ENCODE data around the gene CAT.

Gene CAT

DNA sequence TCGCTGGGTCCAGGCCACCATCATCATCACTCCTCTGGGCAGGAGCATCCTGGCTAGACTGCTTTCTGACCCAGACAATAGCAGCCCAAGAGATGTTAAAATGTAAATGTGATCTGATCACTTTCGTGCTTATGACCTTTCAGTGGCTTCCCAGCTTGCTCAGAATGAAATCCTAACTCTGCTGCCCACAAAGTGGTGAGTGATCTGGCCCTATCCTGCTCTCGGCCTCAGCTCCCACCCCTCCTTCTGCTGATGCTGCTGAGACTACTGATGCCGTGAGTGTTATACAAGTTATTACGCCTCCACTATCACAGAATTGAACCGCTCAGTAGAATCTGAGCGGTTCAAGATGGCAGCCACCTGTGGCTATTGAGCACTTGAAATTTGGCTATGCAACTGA, 48.7 kb downstream of the CAT start:
- Mint-ChIP-seq H3K27ac (no peak overlapping the region), H3K4me3 (no peak overlapping the region), H3K4me1 (no peaks in the 10 kb centered on the region), H3K27me3 (no peaks in the 10 kb centered on the region), H3K36me3 (no peaks in the 10 kb centered on the region), H3K9me3 (no peaks in the 10 kb centered on the region)
- CTCF ChIA-PET: no interaction called here
- no peak for DNase-seq

DNA sequence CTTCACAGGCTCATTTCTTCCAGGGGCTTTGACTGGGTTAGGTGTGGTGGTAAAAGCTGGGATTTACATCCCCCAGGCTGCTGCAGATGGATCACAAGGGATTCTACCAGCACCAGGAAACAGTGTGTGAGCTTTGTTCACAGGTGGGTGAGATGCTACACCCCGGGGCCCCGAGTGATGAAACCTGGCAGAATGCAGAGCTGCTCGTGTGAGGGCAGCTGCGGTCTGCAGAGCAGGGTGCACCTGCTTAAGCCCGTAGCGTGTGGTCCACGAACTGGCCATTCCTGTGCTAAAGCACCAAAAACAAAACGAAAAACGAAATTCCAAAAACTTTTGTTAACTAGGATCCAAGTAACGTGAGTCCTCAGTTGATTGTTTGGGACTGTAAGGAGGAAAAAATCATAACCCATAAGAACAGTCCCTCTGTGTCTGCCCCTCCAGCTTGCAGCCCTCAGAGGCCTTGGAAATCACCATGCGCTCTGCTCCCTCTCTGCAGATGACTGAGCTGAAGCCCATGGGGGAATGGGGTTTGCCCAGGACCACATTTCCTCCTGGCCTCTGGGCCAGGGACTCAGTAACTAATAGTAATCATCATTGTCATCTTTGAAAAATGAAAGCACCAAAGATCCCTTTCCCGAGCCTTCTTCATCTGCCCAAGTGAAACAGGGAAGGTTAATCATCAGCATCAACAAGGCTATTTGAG, 50.3 kb downstream of the CAT start:
- no peak for DNase-seq
- Mint-ChIP-seq H3K4me3 (no peak overlapping the region), H3K9me3 (no peaks in the 10 kb centered on the region), H3K36me3 (no peaks in the 10 kb centered on the region), H3K4me1 (no peaks in the 10 kb centered on the region), H3K27ac (no peak overlapping the region), H3K27me3 (peaks cover 4% of the 10 kb centered on the region)
- CTCF ChIA-PET: interaction anchor here (0.6 to 0.8 kb wide), 2 partner anchors 123 to 134 kb away, joined by 3 read pairs; no protein-coding TSS in a partner anchor

DNA sequence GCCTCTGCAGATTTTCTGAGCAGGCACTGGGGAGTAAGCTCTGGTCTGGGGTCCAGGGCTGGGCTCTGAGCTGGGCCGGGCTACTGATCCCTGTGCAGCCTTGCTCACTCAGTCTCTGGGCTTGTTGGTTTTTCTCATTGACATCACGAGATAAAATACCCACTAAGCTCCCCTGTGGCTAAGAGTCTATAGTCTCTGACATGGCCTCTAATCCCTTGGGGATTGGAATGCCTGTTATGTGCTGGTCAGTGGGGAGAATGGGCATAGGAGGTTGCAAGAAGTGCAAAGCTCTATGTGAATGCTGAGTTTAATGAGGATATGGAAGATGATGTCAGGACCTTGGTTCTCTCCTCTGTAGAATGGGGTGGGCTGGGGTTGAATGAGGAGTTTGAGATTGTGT, 51.6 kb downstream of the CAT start:
- no peaks in the 10 kb centered on the region for H3K36me3 Mint-ChIP-seq
- no peaks in the 10 kb centered on the region for H3K4me1 Mint-ChIP-seq
- CTCF ChIA-PET: no interaction called here
- peaks cover 7% of the 10 kb centered on the region for H3K27me3 Mint-ChIP-seq
- no peak for DNase-seq
- H3K27ac Mint-ChIP-seq: no peak overlapping the region
- no peak overlapping the region for H3K4me3 Mint-ChIP-seq
- no peaks in the 10 kb centered on the region for H3K9me3 Mint-ChIP-seq

DNA sequence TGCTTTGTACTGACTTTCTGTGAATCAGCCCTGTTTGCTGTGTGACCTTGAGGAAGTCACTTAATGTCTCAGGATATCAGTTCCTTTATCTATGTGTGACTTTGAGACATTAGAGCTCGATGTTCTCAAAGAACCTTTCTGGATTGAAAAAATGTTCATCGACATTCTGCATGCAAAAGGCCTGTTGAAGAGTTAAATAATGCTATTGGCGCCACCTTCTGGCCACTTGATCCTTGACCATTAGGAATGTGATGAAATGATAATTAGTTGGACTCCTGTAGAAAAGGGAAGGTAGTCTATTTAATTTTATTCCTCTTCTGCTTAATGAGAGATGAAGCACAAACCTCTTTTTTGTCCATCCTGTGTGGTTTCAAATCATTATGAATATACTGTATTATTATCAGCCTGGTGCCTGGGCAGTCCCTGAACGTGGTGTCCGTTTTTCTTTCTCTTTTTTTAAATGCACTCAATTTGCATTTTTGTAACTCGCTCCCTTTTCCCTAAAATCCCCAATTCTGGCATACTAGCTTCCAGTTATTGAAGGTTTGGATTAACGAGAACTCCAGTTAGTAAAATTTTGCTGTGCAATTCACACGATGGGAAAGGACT, 54.2 kb downstream of the CAT start:
- Mint-ChIP-seq H3K27me3 (peaks cover 11% of the 10 kb centered on the region), H3K27ac (no peak overlapping the region), H3K4me3 (no peak overlapping the region), H3K4me1 (no peaks in the 10 kb centered on the region), H3K9me3 (no peaks in the 10 kb centered on the region), H3K36me3 (no peaks in the 10 kb centered on the region)
- DNase-seq: peak; percentile 54
- CTCF ChIA-PET: interaction anchor here (0.6 to 2.0 kb wide), 13 partner anchors 11 to 685 kb away, joined by 3 to 16 read pairs (median 4); partner anchors contain the start of gene ELF5

DNA sequence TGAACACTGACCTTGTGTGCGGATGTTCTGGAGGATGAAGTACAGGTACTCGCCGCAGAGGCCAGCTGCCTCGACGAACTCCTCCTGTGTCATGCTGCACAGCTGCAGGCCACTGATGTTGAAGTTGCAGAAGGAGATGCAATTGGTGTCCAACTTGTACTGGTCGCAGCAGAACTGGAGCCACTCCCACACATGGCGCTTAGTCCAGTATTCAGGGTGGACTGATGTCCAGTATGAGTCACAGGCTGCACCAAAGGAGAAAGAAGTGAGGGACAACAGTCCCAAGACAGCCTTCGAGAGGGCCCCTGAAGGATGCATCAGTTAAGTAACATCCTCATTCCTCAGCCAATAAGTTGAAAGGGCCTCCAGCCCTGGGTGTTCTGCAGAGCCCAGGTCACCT, 54.7 kb downstream of the CAT start:
- Mint-ChIP-seq H3K36me3 (no peaks in the 10 kb centered on the region), H3K27me3 (peaks cover 11% of the 10 kb centered on the region), H3K4me1 (no peaks in the 10 kb centered on the region), H3K4me3 (no peak overlapping the region), H3K9me3 (no peaks in the 10 kb centered on the region), H3K27ac (no peak overlapping the region)
- CTCF ChIA-PET: interaction anchor here (1.1 to 2.0 kb wide), 5 partner anchors 19 to 505 kb away, joined by 3 to 8 read pairs (median 4); partner anchors contain the start of gene ELF5
- no peak for DNase-seq

DNA sequence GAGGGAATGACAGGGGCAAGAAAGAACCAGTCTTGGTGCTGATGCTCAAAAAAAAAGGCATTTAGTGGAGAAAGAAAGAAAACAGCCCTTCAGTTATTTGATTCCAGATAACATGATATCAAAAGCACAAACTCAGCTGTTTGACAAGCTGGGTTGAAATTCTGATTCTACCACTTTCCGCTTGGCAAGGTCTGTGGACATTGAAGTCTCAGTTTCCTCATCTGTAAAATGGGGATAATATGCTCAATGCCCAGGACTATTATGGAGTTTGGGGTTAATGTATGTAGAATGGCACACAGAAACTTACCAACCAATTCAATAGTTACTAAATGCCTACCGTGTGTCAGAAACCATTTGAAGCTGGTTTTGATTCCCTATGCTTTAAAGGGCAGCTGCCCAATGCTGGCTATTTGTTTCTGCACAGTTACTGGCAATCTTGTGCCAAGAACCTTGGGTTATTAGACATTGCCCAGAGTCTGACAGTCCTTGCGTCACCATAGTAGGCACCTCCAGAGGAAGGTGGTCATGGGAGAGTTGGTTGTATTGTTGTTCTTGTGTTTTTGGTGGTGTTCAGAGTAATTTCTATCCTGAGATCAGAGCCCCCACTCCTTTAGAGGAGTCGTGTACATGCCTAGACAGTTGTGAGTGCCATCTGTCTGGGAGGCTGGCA, 55.3 kb downstream of the CAT start:
- Mint-ChIP-seq H3K27ac (no peak overlapping the region), H3K4me3 (no peak overlapping the region), H3K36me3 (no peaks in the 10 kb centered on the region), H3K27me3 (peaks cover 11% of the 10 kb centered on the region), H3K9me3 (no peaks in the 10 kb centered on the region), H3K4me1 (no peaks in the 10 kb centered on the region)
- CTCF ChIA-PET: interaction anchor here (0.6 to 1.6 kb wide), 4 partner anchors 20 to 686 kb away, joined by 3 to 4 read pairs (median 4); no protein-coding TSS in a partner anchor
- no peak for DNase-seq

DNA sequence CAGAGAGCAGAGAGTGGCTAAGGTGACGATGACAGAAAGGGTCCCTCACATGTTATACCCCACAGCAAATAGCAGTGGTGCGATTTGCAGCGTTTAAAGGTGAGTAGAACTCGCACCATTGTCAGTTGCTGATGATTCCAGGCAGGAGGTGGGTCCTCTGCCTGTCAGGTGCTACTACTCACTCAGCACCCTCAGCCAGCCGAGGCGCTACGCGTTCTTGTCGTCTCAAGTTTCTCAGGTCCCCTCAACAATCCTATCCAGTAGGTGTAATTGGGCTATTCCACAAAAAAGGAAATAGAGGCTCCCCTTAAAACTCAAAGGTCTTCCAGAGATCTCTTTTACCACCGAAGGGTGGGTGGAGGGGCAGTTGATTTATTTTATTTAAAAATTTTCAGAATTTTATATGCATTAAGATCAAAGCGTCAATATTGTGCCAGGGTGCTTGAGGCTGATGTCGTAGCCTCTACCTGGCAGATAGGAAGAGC, 56.5 kb downstream of the CAT start:
- no peak overlapping the region for H3K27ac Mint-ChIP-seq

DNA sequence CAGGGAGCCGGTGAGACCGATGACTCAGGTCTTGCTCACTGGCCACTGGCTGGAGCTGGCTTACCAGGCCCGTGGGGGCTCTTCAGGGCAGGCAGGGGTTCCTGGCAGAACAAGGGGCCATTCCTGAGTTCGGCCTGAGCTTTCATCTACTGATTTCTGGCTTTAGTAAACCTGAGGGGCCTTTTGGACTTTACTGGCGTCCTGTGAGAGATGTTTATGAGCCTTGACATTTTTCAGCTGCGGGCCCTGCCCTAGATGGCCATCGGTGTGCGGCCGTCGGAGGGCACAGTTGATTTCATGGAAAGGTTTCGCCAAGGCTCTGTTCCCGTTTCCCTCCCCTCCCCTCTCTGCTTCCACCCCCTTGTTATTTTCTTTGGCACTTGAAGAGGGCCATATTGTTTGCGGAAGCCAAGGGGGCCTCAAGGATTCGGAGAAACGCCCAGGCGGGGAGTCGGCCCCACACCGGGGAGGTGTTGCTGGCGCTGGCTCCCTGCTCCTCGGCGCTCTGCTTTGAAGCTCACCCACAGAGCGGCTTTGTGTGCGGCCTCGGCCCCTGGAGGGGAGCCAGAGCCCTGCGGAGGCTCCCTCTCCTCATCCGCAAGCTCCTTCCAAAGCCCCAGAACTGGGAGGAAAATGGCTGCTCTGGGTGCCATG, 57.1 kb downstream of the CAT start:
- CTCF ChIA-PET: no interaction called here
- no peak overlapping the region for H3K4me3 Mint-ChIP-seq

More for the DNA sequence above, 56.5 kb downstream of the CAT start:
- Mint-ChIP-seq H3K4me1 (no peaks in the 10 kb centered on the region), H3K27me3 (peaks cover 13% of the 10 kb centered on the region), H3K4me3 (no peak overlapping the region), H3K9me3 (no peaks in the 10 kb centered on the region), H3K36me3 (no peaks in the 10 kb centered on the region)
- CTCF ChIA-PET: no interaction called here
- no peak for DNase-seq

DNA sequence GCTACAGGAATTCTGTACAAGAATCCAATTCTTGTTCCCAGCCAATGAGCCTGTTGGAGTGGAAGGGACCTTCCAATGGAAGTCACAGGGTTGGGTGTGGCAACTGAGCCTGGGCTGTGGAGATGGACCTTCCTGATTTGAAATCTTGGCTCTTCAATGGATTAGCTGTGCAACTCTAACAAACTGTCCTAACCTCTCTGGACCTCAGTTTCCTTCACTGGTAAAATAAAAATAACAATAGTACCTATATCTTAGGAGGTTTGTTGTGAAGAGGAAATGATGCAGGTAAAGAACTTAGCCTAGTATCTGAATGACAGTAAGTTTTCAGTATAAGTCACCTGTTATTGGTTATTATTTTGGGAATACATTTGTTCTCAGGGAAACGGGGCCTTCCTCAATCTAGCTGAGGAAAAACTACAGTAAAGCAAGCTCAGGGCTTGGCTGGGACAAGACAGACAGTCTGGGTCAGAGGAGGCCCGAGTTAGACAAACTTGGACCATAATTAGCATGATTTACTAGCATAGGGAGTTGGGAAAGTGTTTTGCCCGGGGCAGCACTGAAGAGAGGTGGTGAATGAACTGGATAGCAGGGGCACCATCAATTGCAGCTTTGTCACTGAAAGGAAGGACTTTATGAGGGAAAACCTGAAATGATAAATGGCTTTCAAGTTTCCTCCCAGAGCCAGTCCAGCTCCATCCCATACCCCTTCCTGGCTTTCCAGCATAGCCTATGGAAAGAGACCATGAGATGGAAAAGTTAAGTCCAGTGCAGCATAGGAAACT, 61.2 kb downstream of the CAT start:
- Mint-ChIP-seq H3K4me1 (no peaks in the 10 kb centered on the region), H3K27ac (no peak overlapping the region), H3K27me3 (peaks cover 21% of the 10 kb centered on the region), H3K4me3 (no peak overlapping the region), H3K36me3 (no peaks in the 10 kb centered on the region), H3K9me3 (no peaks in the 10 kb centered on the region)
- CTCF ChIA-PET: no interaction called here
- DNase-seq: no peak

More for the DNA sequence above, 57.1 kb downstream of the CAT start:
- no peaks in the 10 kb centered on the region for H3K36me3 Mint-ChIP-seq
- H3K27ac Mint-ChIP-seq: no peak overlapping the region
- H3K9me3 Mint-ChIP-seq: no peaks in the 10 kb centered on the region
- no peak for DNase-seq
- peaks cover 14% of the 10 kb centered on the region for H3K27me3 Mint-ChIP-seq
- H3K4me1 Mint-ChIP-seq: no peaks in the 10 kb centered on the region

DNA sequence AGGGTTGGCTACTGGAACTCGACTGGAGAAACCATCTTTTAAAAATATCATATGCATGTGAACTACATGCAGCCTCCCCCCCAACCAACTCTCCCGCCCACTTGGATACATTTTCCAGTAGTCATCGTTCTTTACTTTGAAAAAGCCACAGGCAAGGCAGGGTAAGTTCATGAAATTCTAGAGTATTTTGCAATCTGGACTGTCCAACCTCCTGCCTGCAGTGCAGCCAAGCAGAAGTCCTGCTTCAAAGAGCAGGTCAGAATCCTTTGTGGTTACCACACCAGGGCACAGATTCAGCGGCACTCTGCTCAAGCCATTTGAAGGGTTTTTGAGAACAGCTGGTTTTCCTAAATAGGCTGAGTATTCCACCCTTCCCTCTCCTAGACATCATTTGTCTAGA, 62.8 kb downstream of the CAT start:
- Mint-ChIP-seq H3K27me3 (peaks cover 18% of the 10 kb centered on the region), H3K9me3 (no peaks in the 10 kb centered on the region), H3K4me3 (no peak overlapping the region), H3K36me3 (no peaks in the 10 kb centered on the region), H3K4me1 (no peaks in the 10 kb centered on the region), H3K27ac (no peak overlapping the region)
- CTCF ChIA-PET: interaction anchor here (1.3 kb wide), 1 partner anchor 11 kb away, joined by 4 read pairs; the partner anchor contains the start of gene ELF5
- DNase-seq: no peak

DNA sequence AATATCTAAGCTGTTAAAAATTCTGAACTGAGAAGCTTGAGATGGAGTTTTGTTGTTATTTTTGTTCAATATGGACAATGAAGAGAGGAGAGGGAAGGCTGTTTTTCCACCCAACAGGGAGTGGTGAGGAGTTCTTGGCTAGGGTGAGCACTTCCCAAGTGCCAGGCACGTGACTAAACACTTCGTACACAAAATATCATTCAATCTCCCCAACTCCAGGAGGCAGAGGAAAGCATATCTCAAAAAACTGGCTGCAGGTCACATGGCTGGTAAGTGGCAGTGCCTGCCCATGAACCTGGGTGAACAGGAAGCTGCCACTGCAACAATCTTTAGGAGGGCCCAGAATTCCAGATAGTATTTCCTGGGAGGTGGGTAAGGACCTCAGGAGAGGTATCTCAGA, 63.2 kb downstream of the CAT start:
- CTCF ChIA-PET: interaction anchor here (1.3 kb wide), 1 partner anchor 11 kb away, joined by 4 read pairs; the partner anchor contains the start of gene ELF5
- no peak for DNase-seq
- Mint-ChIP-seq H3K9me3 (no peaks in the 10 kb centered on the region), H3K4me3 (no peak overlapping the region), H3K27me3 (peaks cover 16% of the 10 kb centered on the region), H3K4me1 (no peaks in the 10 kb centered on the region), H3K27ac (no peak overlapping the region), H3K36me3 (no peaks in the 10 kb centered on the region)

DNA sequence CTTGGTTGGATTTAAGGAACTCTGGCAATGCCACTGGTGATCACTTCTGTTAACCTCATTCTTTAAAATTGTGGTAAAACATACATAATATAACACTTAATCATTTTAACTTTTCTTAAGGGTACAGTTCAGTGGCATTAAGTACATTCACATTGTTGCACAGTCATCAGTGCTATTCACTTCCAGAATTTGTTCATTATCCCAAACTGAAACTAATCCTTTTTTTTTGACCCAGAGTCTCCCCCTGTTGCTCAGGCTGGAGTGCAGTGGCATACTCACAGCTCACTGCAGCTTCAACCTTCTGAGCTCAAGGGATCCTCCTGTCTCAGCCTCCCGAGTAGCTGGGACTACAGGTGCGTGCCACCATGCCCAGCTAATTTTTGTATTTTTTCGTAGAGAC, 64.2 kb downstream of the CAT start:
- Mint-ChIP-seq H3K4me1 (no peaks in the 10 kb centered on the region), H3K27me3 (peaks cover 16% of the 10 kb centered on the region), H3K9me3 (no peaks in the 10 kb centered on the region), H3K36me3 (no peaks in the 10 kb centered on the region), H3K4me3 (no peak overlapping the region), H3K27ac (no peak overlapping the region)
- CTCF ChIA-PET: interaction anchor here (1.3 to 1.9 kb wide), 2 partner anchors 9 to 10 kb away, joined by 4 to 7 read pairs; partner anchors contain the start of gene ELF5
- DNase-seq: no peak

DNA sequence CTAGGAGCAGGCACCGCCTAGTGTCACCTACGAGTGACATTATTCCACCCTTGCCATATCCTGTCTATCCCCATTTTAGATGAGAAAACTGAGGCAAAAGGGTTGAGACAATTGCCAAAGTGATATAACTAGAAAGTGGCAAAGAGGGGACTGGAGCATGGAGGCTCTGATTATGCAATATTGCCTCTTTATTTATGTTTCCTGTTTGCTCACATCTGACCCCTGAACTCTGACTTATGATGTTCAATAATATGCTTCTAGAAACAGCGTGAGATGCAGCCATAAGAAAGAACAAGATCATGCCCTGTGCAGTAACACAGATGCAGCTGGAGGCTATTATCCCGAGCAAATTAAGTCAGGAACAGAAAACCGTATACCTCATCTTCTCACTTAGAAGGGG, 67.1 kb downstream of the CAT start:
- Mint-ChIP-seq H3K27me3 (peaks cover 13% of the 10 kb centered on the region), H3K36me3 (no peaks in the 10 kb centered on the region), H3K4me3 (no peak overlapping the region), H3K9me3 (no peaks in the 10 kb centered on the region), H3K27ac (no peak overlapping the region), H3K4me1 (no peaks in the 10 kb centered on the region)
- no peak for DNase-seq
- CTCF ChIA-PET: no interaction called here
